GM04503 (cell line): Measurements from ENCODE around the gene GNA14.
A peak's percentile ranks its signal among the peaks of the same experiment; 100 is the strongest.
"Not testable (repeated sequence)": the region's sequence is repeated elsewhere in the genome, so short reads cannot be mapped to it uniquely, and the experiment has no call there.

ENCODE experiments used
- DNase-seq: peaks from one replicate; pipeline ENCODE4 v3.0.0-alpha.2; 2012; ENCODE audit warnings: low read depth

Gene GNA14

DNA sequence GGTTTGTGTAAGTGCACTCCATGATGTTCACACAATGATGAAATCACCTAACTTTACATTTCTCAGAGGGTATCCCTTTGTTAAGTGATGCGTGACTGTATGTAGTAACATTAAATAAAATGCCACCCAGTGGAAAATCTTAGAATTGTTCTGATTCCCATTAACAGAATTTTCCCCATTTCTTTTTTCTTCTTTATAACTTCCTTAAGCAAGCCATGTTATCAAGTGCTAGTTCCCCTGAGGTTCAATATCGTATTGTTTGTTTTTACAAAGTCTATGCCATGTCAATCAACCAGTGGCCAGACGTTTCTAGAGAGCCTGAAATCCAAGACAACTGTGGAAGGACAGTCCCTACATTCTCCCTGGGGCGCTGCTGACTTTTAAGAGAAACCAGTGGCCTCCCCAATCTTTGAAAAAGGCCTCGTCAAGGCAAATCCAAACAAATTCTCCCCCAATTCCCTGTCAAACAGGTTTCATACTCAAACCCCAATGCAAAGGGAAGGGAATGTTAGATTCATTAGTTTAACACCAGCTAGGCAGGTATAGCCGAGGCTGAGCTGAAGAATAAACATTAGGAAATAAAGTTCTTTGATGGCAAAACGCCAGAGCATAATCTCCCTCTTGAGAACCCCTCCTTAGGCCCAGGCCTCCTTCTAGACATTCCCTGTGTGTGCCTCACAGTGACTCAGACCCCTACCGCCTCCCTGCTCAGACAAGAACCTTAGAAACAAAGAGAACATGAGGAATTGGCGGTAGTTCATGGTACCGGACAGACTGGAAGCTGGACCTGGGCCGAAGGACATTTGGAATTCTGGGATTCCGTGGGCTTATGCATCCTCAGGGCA is 198.7 kb downstream of the GNA14 start:
- no peak for DNase-seq

DNA sequence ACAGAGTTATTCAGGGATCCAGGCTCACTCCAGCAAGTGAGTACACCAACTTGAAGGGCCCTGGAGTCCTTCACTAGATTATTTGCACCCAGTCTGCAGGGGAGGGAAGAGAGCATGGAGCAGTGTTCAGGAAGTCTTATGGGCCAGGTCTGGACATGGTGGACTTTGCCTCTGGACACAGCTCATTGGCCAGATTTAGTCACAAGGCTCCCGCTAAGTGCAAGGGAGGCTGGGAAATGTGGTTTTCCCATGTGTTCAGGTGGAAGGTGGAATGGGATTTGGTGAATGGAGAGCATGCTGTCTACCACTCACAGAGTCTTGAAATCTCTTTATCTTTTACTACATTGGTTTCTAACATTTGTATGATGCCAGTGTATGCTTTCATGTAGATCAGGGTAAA is 200.5 kb downstream of the GNA14 start:
- no peak for DNase-seq

DNA sequence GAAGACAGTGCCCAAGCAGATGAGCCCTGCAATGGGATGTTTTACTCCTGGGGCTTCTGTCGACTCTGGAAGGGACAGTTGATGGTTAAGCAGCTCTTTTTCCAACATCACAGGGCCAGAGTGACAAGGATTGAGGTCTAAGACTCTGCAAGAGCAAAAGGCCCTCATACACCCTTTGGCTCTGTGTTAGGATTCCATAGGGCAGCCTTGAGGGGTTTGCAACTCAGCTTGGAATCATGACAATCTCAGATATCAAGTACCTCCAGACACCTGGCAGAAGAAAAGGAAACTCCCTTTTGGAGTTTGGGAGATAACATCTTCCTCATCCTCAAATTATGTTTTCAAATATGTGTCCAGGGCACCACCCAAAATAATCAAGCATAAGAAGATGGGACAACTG is 205.7 kb downstream of the GNA14 start:
- no peak for DNase-seq

DNA sequence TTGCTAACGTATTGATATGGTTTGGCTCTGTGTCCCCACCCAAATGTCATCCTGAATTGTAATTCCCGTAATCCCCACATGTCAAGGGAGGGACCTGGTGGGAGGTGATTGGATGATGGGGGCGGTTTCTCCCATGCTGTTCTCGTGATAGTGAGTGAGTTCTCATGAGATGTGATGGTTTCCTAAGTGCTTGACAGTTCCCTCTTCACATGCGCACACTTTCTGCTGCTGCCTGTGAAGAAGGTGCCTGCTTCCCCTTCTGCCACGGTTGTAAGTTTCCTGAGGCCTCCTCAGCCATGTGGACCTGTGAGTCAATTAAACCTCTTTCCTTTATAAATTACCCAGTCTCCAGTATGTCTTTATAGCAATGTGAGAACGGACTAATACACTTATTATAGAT is 207.0 kb downstream of the GNA14 start:
- not testable (repeated sequence) for DNase-seq

DNA sequence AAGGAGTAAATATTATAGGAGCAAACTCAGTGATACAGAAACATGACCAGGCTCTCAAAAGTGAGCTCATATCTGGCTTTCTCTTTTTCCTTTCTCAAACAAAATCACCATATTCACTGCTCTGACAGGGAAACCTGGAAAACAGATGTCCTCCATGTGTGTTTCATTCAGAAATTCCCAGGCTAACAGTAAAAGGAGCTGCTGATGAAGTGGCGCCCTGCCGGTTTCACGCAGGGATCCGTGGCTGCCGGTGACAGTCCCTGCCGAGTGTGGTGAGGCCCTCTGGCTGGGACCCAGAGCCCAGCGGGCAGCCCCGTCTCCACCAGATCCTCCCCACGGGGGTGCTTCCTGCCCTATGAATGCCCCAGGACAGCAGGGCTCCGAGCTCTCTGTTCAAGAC is 208.1 kb downstream of the GNA14 start:
- DNase-seq, result no peak

DNA sequence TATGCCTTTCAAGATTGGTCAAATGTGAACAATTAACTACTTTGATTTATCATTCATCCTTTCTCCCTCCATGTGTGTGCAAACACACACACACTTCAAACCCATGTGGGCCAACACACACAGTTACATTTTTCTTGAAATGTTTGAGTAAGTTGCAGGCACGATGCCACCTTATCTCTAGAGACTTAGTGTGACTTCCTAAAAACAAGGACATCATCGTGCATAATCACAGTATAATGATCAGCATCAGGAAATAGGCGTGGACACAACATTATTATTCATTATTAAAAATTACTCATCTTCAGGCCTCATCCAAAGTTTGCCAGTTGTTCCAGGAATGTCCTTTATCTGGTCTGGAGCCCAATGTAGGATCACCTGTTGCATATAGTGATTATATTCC is 209.5 kb downstream of the GNA14 start:
- DNase-seq, result no peak

DNA sequence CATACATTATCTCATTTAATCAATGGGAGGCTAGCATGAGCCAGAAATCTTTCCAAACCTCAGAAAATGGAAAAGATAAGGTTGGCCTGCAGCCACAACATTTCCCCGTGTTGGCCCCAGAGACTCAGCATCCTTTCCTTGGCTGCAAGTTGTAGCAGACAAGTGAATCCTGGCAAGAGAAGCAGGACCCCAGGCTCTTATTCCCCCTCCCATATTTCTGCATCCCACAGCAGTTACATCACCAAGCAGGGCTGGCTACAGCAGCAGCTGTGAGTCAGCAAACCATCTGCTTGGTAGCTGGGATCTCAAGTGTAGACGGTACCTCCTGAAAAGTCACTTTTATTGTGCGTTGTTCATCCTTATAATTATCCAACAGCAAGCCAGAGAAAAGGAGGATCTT is 212.4 kb downstream of the GNA14 start:
- DNase-seq, result no peak

DNA sequence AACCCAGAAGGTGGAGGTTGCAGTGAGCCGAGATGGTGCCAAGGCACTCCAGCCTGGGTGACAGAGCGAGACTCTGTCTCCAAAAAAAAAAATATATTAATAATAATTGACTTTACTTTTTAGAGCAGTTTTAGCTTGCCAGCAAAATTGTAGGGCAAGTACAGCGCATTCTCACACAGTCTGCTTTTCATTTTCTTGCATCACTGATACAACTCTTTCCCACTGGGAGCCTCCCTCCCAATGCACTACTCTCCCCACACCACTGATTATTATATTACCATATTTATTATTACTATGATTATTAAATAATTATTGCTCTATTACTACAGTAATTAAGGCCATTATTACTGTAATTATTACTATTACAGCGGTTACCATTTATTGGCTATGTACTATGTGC is 212.8 kb downstream of the GNA14 start:
- DNase-seq, result no peak

DNA sequence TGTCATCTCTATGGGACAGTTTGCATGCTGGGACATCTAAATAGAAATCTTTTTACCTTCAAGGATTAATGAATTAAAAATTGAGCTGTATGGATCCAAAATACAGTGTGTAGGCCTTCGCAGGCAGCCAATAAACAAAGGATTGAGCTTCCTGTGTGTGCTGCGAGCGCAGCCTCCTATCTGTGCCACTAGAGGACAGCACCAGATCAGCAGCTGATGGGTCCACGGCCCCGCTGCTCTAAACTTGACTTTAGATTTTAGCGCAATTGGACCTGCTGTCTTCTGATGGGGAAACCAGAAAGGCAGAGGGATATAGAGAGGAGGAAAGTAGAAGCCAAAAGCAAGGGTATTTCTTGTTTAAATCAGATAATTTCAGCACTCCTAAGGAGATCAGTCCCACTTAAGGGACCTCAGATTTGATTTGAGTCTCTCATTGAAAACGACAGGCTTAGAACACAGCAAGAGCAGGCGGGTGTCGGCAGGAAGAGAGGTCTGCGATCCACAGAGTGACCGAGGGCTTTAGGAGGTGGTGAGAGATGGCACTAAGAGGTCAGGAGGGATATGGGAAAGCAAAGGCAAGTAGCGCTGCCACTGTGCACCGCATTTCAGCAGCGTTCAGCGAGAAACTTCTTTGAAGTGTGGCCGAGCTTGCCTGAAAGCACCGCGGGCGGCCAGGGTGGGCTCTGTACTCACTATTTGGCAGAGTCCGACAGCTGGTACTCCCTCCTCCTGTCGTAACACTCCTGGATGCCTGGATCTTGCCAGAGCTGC is 214.3 kb downstream of the GNA14 start:
- DNase-seq, result no peak

DNA sequence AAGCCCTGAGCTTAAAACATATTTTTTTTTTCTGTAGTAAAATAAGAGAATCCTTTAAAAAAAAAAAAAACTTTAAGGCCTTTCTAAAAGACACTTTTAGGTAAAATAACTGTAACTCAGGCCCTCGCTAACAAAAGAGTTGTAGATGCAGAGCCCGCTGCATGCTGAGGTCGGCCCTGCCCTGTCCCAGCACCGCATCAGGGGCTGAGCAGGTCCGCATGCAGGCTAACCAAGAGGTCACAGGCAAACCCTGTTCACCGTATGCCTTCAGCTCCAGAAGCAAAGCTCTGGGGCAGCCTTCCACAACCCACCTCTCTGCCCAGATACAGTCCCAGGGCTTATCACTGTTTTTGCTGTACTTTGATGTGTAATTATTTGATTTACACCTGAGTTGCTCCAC is 216.1 kb downstream of the GNA14 start:
- DNase-seq, result no peak

DNA sequence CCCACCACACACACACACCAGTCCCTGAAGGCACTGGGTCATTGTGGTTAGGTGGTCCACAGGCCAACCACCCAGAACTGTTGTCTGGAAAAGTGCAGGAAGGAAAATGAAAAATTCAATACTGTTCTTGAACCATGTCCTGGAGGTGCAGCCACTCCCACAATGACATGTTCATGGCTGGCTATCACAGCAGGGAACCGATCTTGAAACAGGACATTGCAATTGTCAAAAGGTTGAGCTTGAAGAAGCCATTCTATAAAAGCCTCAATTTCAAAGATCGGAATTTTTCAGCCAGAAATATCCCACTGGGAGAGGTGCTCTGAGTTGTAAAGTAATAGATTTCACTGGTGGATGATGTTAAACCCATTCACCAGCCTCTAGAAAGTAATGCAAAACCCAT is 218.2 kb downstream of the GNA14 start:
- DNase-seq, result no peak

DNA sequence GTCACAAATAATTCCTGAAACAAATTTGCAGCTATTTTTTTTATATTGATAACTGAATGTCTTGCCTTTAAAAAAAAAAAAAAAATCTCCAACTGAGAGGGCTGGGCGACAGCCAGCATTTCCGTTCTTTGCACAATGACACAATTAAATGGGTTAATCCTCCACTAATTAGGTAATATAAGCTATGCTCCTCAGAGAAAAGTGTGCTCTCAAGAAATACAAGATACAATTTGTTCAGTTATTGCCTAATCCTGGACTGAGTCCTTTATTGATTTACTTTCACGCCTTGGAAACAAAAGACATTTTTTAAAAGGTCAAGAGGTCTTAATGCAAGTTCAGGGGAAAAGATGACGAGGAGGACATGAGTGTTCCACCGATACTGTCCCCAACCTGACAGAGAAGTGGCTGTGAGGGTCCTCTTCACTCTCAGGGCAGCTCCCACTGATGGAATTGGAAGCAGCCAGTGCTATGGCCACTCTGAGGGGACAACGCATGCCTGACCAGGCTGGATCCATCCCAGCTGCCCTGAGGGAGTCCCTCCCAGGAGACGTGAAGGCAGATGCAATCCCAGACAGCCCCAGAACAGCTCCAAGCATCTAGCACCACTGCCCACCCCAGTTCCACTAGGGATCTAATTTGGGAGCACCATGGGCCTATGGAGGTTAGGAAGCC is 220.7 kb downstream of the GNA14 start:
- DNase-seq, result no peak

DNA sequence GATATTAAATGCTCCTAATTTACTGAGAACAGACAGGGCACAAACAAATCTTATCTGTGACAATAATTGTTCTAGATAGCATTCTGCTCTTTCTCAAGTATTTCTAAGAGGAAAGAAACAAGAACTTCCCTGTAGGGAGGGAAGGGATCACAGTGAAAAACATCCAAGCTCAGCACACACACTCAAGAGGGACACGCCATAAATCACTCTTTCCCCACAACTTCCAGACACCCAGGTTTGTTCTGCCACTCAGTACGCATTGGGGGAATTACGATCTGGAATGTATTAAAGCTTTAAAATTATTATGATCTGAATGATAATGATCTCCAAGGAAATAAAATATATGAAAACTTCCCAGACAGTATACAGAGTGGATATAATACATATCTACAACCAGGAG is 221.4 kb downstream of the GNA14 start:
- DNase-seq, result no peak

DNA sequence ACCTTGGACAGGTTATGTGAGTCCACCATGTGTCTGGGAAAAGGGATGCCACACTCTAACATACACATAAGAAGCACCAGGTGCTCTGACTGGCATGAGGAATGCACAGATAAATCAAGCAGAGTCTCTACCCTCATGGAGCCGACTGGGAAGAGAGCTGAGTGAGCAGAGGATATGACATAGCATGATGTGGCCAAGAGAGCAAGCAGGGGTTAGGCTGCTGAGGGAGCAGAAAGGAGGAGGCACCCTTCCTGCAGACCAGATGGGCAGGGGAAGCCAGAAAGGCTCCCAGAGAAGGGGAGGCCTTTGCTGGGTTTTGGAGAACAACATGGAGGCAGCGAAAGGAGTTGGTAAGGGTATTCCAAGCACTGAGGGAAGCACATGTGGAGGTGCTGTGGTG is 223.1 kb downstream of the GNA14 start:
- no peak for DNase-seq

DNA sequence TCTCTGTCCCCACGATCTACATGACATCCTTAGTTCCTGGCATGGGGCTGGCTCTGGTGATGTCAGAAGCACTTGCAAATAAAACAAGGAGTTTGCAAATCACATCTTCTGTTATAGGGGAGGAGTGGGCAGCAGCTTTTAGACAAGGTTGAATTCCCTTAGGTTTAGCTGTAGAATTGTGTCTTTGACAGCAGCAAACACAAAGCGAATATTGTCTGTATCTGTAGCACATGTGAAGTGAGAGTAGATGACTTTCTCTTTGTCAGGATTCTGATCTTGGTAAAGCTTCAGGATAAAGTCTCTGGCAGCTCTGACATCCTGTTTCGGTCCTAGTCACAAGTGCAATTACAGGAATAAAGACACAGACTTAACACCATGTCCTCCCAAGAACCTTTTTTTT is 224.3 kb downstream of the GNA14 start:
- no peak for DNase-seq

DNA sequence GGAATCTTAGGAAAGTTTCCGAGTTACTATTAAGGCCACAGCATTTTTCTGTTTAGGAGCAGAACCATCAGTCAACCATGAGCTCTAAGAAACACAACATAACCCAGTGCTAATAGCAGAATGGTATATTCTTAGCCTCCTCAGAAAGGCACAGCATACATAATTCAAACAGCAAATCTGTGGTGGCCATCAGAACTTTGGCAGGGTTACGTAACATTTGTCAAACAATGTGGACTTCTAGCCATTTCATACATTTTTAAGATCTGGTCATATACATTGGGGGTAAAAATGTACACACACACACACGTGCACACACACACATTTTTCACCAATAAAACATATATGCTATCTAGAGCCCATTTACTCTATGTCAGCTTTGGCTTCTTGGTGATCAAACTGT is 225.2 kb downstream of the GNA14 start:
- DNase-seq, result no peak

DNA sequence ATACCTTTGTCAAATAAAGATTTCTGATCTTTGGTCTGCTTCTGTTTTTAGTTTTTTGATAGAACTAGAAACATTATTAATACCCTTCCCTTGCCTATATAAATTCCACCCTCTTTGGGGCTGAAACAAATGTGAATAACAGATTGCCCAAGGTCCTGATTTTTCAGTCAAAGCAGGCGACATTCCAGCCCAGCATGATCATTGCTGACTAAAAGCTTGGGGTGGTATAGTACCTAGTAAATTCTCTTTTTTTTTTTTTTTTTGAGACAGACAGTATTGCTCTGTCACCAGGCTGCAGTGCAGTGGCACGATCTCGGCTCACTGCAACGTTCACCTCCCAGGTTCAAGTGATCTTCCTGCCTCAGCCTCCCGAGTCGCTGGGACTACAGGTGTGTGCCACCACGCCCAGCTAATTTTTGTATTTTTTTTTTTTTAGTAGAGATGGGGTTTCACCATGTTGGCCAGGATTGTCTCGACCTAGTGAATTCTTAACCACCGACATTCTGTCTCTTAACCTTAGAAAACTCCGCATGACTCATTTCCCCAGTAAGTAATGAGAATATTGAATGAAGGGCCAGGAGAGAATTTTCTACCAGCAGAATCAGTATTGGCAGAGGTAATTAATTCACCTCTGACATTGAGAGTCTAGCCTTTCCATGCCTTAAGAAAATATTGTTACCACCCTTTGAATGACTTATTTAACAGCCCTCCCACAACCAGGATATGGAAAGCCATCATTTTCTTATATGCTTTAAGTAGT is 226.4 kb downstream of the GNA14 start:
- no peak for DNase-seq

DNA sequence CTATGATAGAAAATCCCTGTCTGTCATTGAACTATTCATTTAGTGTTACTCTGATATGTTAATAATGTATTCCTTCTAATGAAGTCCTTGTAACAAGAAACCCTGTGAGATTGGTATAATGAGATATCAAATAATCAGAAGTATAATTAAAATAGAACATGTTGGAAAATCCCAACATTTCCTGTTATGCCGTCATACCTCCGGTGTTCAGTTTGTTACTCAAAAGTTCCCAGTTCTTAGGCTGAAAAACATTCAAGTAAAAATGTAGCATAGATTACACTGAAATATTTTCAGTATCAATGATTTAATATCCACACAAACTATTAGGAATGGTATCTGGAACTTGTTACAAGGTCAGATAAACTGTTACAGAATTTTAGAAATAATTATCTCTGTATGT is 227.5 kb downstream of the GNA14 start:
- DNase-seq, result no peak

DNA sequence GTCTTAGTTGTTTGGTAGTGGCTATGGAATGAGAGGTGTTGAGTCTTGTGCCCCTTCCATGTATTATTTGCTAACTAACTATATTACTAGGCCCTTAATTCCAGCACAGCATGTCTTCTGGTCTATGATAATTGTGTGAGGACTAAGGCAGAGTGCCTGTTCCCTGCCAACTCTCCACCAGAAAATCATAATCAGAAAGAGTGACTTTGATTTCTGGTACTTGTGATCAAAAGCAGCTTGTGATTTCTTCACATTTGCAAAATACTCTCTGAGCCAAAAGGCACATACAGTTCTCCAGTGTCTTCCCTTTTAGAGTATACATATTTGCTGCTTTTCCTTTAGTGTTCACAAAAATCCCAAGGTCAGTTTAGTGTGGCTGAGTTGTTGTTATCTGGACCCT is 229.9 kb downstream of the GNA14 start:
- DNase-seq, result no peak

DNA sequence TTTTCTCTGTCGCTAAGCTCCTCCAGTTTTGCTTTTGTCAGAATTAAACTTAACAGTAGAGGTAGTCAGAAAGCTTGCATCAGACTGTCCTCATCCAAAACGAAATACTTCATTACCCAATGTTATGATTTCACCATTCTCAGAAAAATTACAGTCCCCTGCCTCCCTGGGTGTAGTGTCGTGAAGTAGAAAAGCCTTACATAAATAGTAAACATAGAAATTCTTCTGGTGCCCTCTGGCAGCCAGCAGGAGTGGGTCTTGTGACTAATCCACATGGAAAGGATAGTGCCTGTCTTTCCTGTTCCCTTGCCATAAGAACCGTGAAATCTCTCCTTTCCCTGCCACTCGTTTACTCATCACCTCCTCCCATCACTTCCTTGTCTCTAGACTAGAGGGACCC is 230.6 kb downstream of the GNA14 start:
- DNase-seq, result peak; percentile 65

DNA sequence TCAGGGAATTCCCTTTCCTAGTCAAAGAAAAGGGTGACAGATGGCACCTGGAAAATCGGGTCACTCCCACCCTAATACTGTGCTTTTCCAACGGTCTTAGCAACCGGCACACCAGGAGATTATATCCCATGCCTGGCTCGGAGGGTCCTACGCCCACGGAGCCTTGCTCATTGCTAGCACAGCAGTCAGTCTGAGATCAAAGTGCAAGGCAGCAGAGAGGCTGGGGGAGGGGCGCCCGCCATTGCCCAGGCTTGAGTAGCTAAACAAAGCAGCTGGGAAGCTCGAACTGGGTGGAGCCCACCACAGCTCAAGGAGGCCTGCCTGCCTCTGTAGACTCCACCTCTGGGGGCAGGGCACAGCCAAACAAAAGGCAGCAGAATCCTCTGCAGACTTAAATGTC is 239.6 kb downstream of the GNA14 start:
- not testable (repeated sequence) for DNase-seq

DNA sequence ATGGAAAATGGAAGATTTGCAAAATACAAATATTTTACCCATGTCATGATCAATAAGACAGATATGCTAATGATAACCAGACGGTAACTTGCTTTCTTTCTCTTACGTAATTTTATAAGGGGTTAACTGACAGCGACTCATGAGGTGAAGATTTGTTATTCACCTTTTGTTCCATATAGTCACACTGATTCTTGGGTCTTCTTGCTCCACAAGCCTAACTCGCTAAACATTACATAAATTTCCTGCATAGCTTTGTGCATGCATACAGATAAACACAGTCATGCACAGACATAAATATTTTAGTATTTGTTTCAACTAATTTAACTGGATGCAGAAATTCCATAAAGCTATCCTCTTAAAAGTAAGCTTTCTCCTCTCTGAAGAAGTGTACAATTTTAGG is 244.9 kb downstream of the GNA14 start:
- no peak for DNase-seq
